Endothelial cell of umbilical vein (primary cell): ENCODE measurements around the gene TM7SF2.

Source experiments
- CTCF ChIP-seq, 2 donors: IDR thresholded peaks; 1 replicate in 1 of 2; 2 replicates in 1 of 2; pipeline ENCODE4 v1.5.1; 2011; ENCODE audit warnings: low read length in 2 of 2, mild to moderate bottlenecking in 2 of 2, moderate library complexity in 2 of 2, control low read depth in 1 of 2, inconsistent platforms in 1 of 2, low read depth in 1 of 2; ENCODE audit not compliant: insufficient read depth in 1 of 2; ENCODE audit errors: extremely low read depth in 1 of 2
- EZH2 ChIP-seq: IDR thresholded peaks from 2 replicates; pipeline ENCODE4 v1.6.1; 2012; ENCODE audit warnings: borderline replicate concordance, low read depth, mild to moderate bottlenecking, moderate library complexity, low read length, inconsistent platforms; ENCODE audit not compliant: severe bottlenecking
- GATA2 ChIP-seq: IDR thresholded peaks from 2 replicates; pipeline ENCODE4 v1.7.0; 2011; ENCODE audit warnings: low read depth, mild to moderate bottlenecking, moderate library complexity, mixed read lengths, low read length; ENCODE audit not compliant: insufficient read length, insufficient read depth
- MAX ChIP-seq: IDR thresholded peaks from 2 replicates; pipeline ENCODE4 v1.6.1; 2011; ENCODE audit not compliant: insufficient read depth, insufficient read length
- POLR2A ChIP-seq: IDR thresholded peaks from 2 replicates; pipeline ENCODE4 v1.6.1; 2012; ENCODE audit warnings: low read depth, mild to moderate bottlenecking, control low read depth, low read length
- POLR2AphosphoS5 ChIP-seq: IDR thresholded peaks from 2 replicates; pipeline ENCODE4 v1.6.1; 2012; ENCODE audit warnings: low read depth, mild to moderate bottlenecking, control low read depth, low read length, moderate library complexity; ENCODE audit not compliant: insufficient read depth

- TF ChIP-seq CTCF (IDR thresholded peaks at IDR 0.05; ENCODE audit: extremely low read depth in 1 of 2, insufficient read depth in 1 of 2, low read depth in 1 of 2, low read length in 2 of 2): no peak
- TF ChIP-seq POLR2AphosphoS5: no peak
- TF ChIP-seq EZH2: no peak
- TF ChIP-seq GATA2: no peak
- no peak for TF ChIP-seq POLR2A
- TF ChIP-seq MAX: no peak
Measured at GRCh38 chr11:65107078-65107477, 4.6 kb upstream of the TM7SF2 start.
